ENCODE measurements around the gene TKFC.

TKFC gene

GRCh38 chr11:61347916-61348461, 15.0 kb downstream of the TKFC start:
- no peak for TF ChIP-seq CTCF (conservative IDR thresholded peaks at IDR 0.05)
- TF ChIP-seq ZFX (IDR thresholded peaks at IDR 0.05): no peak
- H3K27ac ChIP-seq: no peak overlapping the region

- no peak overlapping the region for H3K27ac ChIP-seq
- no peak for TF ChIP-seq CTCF (conservative IDR thresholded peaks at IDR 0.05)
- no peak for TF ChIP-seq ZFX (IDR thresholded peaks at IDR 0.05)
These were observed 16.2 kb downstream of the TKFC start for GRCh38 chr11:61349189-61349751.

- no peak for TF ChIP-seq ZFX (IDR thresholded peaks at IDR 0.05)
- TF ChIP-seq CTCF (conservative IDR thresholded peaks at IDR 0.05): no peak
- no peak overlapping the region for H3K27ac ChIP-seq
These were observed 16.9 kb downstream of the TKFC start for GRCh38 chr11:61349916-61350315.

GRCh38 chr11:61350336-61350735, 17.3 kb downstream of the TKFC start:
- no peak for TF ChIP-seq CTCF (conservative IDR thresholded peaks at IDR 0.05)
- no peak for TF ChIP-seq ZFX (IDR thresholded peaks at IDR 0.05)
- H3K27ac ChIP-seq: no peak overlapping the region

GRCh38 chr11:61350803-61351202, 17.8 kb downstream of the TKFC start:
- TF ChIP-seq ZFX (IDR thresholded peaks at IDR 0.05) (no peak), CTCF (conservative IDR thresholded peaks at IDR 0.05) (no peak)
- no peak overlapping the region for H3K27ac ChIP-seq

GRCh38 chr11:61352038-61352437, 19.0 kb downstream of the TKFC start:
- H3K27ac ChIP-seq: no peak overlapping the region
- TF ChIP-seq CTCF (conservative IDR thresholded peaks at IDR 0.05) (no peak), ZFX (IDR thresholded peaks at IDR 0.05) (no peak)

- no peak overlapping the region for H3K27ac ChIP-seq
- TF ChIP-seq CTCF (conservative IDR thresholded peaks at IDR 0.05) (no peak), ZFX (IDR thresholded peaks at IDR 0.05) (no peak)
These were observed 20.4 kb downstream of the TKFC start for GRCh38 chr11:61353131-61354067.
